HUES6 (cell line): ENCODE data around the gene SLC48A1.

Experiments used
- H3K27ac ChIP-seq: 2 replicates; pipeline ENCODE4 v1.7.0; 2013; ENCODE audit warnings: low read depth, mild to moderate bottlenecking, low read length, inconsistent platforms
- H3K27me3 ChIP-seq: 2 replicates; pipeline ENCODE4 v1.6.1; 2013; ENCODE audit warnings: low read length; ENCODE audit not compliant: control insufficient read depth, insufficient read depth
- H3K36me3 ChIP-seq: 2 replicates; pipeline ENCODE4 v1.6.1; 2013; ENCODE audit warnings: low read length; ENCODE audit not compliant: control insufficient read depth, insufficient read depth
- H3K4me1 ChIP-seq: 2 replicates; pipeline ENCODE4 v1.6.1; 2013; ENCODE audit warnings: low read length; ENCODE audit not compliant: control insufficient read depth, insufficient read depth
- H3K4me3 ChIP-seq: 2 replicates; pipeline ENCODE4 v1.5.1; 2013; ENCODE audit warnings: low read depth, low read length
- H3K9ac ChIP-seq: one replicate; pipeline ENCODE4 v1.6.1; 2013; ENCODE audit warnings: mild to moderate bottlenecking, low read length
- H3K9me3 ChIP-seq: 2 replicates; pipeline ENCODE4 v1.6.1; 2013; ENCODE audit warnings: low read depth, low read length; ENCODE audit not compliant: control insufficient read depth, insufficient read depth

The SLC48A1 gene

GRCh38 chr12:47779943-47780504, 7.0 kb downstream of the SLC48A1 start:
- H3K27ac ChIP-seq = no peak overlapping the region
- H3K36me3 ChIP-seq = peaks cover 37% of the 10 kb centered on the region
- H3K9me3 ChIP-seq = no peaks in the 10 kb centered on the region
- peaks cover 23% of the 10 kb centered on the region for H3K4me1 ChIP-seq
- no peak overlapping the region for H3K4me3 ChIP-seq
- no peak overlapping the region for H3K9ac ChIP-seq
- no peaks in the 10 kb centered on the region for H3K27me3 ChIP-seq

GRCh38 chr12:47781479-47782371, 8.7 kb downstream of the SLC48A1 start:
- Histone ChIP-seq H3K9ac (no peak overlapping the region), H3K4me1 (peaks cover 20% of the 10 kb centered on the region), H3K4me3 (no peak overlapping the region), H3K27ac (no peak overlapping the region), H3K36me3 (peaks cover 54% of the 10 kb centered on the region), H3K27me3 (no peaks in the 10 kb centered on the region), H3K9me3 (no peaks in the 10 kb centered on the region)

GRCh38 chr12:47782372-47782770, 9.3 kb downstream of the SLC48A1 start:
- no peaks in the 10 kb centered on the region for H3K9me3 ChIP-seq
- H3K36me3 ChIP-seq = peaks cover 61% of the 10 kb centered on the region
- H3K27ac ChIP-seq = no peak overlapping the region
- H3K4me3 ChIP-seq = no peak overlapping the region
- no peaks in the 10 kb centered on the region for H3K27me3 ChIP-seq
- peaks cover 18% of the 10 kb centered on the region for H3K4me1 ChIP-seq
- no peak overlapping the region for H3K9ac ChIP-seq

GRCh38 chr12:47783024-47783755, 10.2 kb downstream of the SLC48A1 start:
- H3K4me1 ChIP-seq = peaks cover 10% of the 10 kb centered on the region
- H3K27me3 ChIP-seq = no peaks in the 10 kb centered on the region
- no peak overlapping the region for H3K4me3 ChIP-seq
- no peaks in the 10 kb centered on the region for H3K9me3 ChIP-seq
- H3K9ac ChIP-seq = no peak overlapping the region
- H3K36me3 ChIP-seq = peaks cover 69% of the 10 kb centered on the region
- H3K27ac ChIP-seq = no peak overlapping the region

GRCh38 chr12:47783821-47784819, 11.1 kb downstream of the SLC48A1 start:
- Histone ChIP-seq H3K36me3 (peaks cover 78% of the 10 kb centered on the region), H3K9ac (no peak overlapping the region), H3K4me3 (no peak overlapping the region), H3K9me3 (no peaks in the 10 kb centered on the region), H3K4me1 (peaks cover 1% of the 10 kb centered on the region), H3K27ac (no peak overlapping the region), H3K27me3 (no peaks in the 10 kb centered on the region)

- Histone ChIP-seq H3K4me1 (no peaks in the 10 kb centered on the region), H3K27ac (no peak overlapping the region), H3K4me3 (no peak overlapping the region), H3K9ac (no peak overlapping the region), H3K9me3 (no peaks in the 10 kb centered on the region), H3K27me3 (no peaks in the 10 kb centered on the region), H3K36me3 (peaks cover 89% of the 10 kb centered on the region)
These were observed 12.2 kb downstream of the SLC48A1 start for GRCh38 chr12:47785036-47785886.

- Histone ChIP-seq H3K27me3 (no peaks in the 10 kb centered on the region), H3K4me1 (no peaks in the 10 kb centered on the region), H3K36me3 (peaks cover 98% of the 10 kb centered on the region), H3K27ac (no peak overlapping the region), H3K4me3 (no peak overlapping the region), H3K9ac (no peak overlapping the region), H3K9me3 (no peaks in the 10 kb centered on the region)
These were observed 13.0 kb downstream of the SLC48A1 start for GRCh38 chr12:47785887-47786661.

GRCh38 chr12:47786662-47787280, 13.7 kb downstream of the SLC48A1 start:
- Histone ChIP-seq H3K27ac (no peak overlapping the region), H3K36me3 (peaks cover 98% of the 10 kb centered on the region), H3K4me3 (no peak overlapping the region), H3K9me3 (no peaks in the 10 kb centered on the region), H3K4me1 (no peaks in the 10 kb centered on the region), H3K27me3 (no peaks in the 10 kb centered on the region), H3K9ac (no peak overlapping the region)

GRCh38 chr12:47787596-47788319, 14.7 kb downstream of the SLC48A1 start:
- H3K4me1 ChIP-seq = no peaks in the 10 kb centered on the region
- no peak overlapping the region for H3K9ac ChIP-seq
- no peak overlapping the region for H3K27ac ChIP-seq
- no peaks in the 10 kb centered on the region for H3K27me3 ChIP-seq
- H3K9me3 ChIP-seq = no peaks in the 10 kb centered on the region
- H3K4me3 ChIP-seq = no peak overlapping the region
- H3K36me3 ChIP-seq = peaks cover 98% of the 10 kb centered on the region
